ENCODE results near the gene DOP1A.
A peak's percentile ranks its signal among the peaks of the same experiment; 100 is the strongest.

Gene DOP1A

GRCh38 chr6:83193747-83194566 is 126.5 kb downstream of the DOP1A start:
- DNase-seq (ENCODE audit: low read depth) = no peak
- peak overlapping the region; percentile 90 for H3K4me3 ChIP-seq (ENCODE audit: low read length)
- no peak for TF ChIP-seq CTCF (conservative IDR thresholded peaks at IDR 0.05; ENCODE audit: low read depth, low read length)

- no peak for DNase-seq (ENCODE audit: low read depth)
- TF ChIP-seq CTCF (conservative IDR thresholded peaks at IDR 0.05; ENCODE audit: low read depth, low read length) = no peak
Measured at GRCh38 chr6:83198486-83199172, 131.2 kb downstream of the DOP1A start.

GRCh38 chr6:83199173-83199862 is 131.8 kb downstream of the DOP1A start:
- no peak for DNase-seq (ENCODE audit: low read depth)
- no peak overlapping the region for H3K4me3 ChIP-seq (ENCODE audit: low read length)
- TF ChIP-seq CTCF (conservative IDR thresholded peaks at IDR 0.05; ENCODE audit: low read depth, low read length) = no peak

More at GRCh38 chr6:83198486-83199172, 131.2 kb downstream of the DOP1A start:
- no peak overlapping the region for H3K4me3 ChIP-seq (ENCODE audit: low read length)

- DNase-seq (ENCODE audit: low read depth) = no peak
- no peak for TF ChIP-seq CTCF (conservative IDR thresholded peaks at IDR 0.05; ENCODE audit: low read depth, low read length)
- no peak overlapping the region for H3K4me3 ChIP-seq (ENCODE audit: low read length)
Measured at GRCh38 chr6:83199863-83200225, 132.4 kb downstream of the DOP1A start.

- no peak overlapping the region for H3K4me3 ChIP-seq (ENCODE audit: low read length)
- no peak for DNase-seq (ENCODE audit: low read depth)
- no peak for TF ChIP-seq CTCF (conservative IDR thresholded peaks at IDR 0.05; ENCODE audit: low read depth, low read length)
Measured at GRCh38 chr6:83202031-83202430, 134.6 kb downstream of the DOP1A start.

- peak; percentile 34 for DNase-seq (ENCODE audit: low read depth)
- peak; percentile 93 for TF ChIP-seq CTCF (conservative IDR thresholded peaks at IDR 0.05; ENCODE audit: low read depth, low read length)
- no peak overlapping the region for H3K4me3 ChIP-seq (ENCODE audit: low read length)
Measured at GRCh38 chr6:83215131-83216047, 147.9 kb downstream of the DOP1A start.
